ENCODE results near the gene DACH1. TPM values are rescaled to one million over a fixed set of nuclear protein-coding genes. Genes with fewer than 3 reads are reported as not detected.

DACH1 gene
- total RNA-seq, 1 donor from 2014 or later = 1.2 TPM

DNA sequence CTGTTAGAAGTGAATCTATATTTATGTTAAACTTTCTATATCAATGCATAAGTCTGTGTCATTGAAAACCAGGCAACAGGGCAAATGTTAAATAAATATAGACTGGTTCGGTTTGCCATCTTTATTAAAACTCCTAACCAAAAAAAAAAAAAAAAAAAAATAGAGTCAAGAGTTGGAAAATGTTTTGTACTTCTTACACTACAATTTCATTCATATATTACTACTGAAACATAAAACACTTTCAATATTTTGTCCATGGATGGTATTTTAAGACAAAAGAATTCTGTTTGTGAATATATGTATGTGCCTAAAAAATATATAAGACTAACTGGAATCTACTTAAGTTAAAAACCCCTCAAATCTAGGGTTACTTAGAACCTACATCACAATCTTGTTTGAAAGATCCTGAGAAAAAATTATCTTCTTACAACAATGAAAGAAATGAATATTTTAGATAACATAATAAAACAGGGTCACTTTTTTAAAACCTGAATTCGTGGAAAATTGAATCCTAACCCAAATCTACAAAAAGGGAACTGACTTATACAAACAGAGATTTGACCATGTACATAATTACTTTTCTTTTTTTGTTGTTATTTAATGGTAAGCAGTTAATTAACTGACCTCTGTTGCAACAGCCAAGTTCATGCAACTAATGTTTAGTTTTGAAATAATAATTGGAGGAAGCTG is 5.1 kb downstream of the DACH1 start:
- no peak for DNase-seq (ENCODE audit: low read depth)
- TF ChIP-seq, protein P1, sequence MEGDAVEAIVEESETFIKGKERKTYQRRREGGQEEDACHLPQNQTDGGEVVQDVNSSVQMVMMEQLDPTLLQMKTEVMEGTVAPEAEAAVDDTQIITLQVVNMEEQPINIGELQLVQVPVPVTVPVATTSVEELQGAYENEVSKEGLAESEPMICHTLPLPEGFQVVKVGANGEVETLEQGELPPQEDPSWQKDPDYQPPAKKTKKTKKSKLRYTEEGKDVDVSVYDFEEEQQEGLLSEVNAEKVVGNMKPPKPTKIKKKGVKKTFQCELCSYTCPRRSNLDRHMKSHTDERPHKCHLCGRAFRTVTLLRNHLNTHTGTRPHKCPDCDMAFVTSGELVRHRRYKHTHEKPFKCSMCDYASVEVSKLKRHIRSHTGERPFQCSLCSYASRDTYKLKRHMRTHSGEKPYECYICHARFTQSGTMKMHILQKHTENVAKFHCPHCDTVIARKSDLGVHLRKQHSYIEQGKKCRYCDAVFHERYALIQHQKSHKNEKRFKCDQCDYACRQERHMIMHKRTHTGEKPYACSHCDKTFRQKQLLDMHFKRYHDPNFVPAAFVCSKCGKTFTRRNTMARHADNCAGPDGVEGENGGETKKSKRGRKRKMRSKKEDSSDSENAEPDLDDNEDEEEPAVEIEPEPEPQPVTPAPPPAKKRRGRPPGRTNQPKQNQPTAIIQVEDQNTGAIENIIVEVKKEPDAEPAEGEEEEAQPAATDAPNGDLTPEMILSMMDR (IDR thresholded peaks at IDR 0.05; ENCODE audit: insufficient read depth, low read length, poor library complexity, severe bottlenecking) = no peak
- Histone ChIP-seq H3K4me3 (ENCODE audit: low read depth, low read length) (no peak overlapping the region), H3K36me3 (ENCODE audit: control insufficient read depth, insufficient read depth, low read length) (no peaks in the 10 kb centered on the region), H3K27me3 (ENCODE audit: control insufficient read depth, insufficient read depth, low read length) (peaks cover 13% of the 10 kb centered on the region)

DNA sequence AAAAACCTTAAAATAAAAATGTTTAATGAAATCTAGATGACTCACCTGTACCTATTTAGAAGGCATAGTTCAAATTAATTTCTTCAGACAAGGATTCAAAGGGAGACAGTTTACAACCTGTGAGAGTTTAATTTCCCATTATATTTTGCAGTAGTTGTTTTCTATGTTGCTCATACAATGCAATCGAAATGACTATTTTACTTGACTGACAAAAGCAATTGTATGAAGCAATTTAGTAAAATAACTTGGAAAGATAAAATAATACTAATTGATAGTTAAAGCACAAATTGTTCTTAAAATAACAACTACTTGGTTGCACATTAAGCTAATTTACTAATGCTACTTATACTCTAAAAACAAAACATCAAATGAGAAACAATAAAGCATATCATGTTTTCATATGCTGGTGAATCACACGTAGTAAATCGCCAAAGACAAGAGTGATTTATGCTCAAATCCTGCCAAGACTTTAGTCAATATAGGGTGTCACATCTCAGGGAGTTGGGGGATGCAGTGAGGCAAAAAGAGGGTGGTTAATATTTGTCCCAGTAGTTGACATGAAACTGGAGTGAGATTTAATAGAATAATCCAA is 6.4 kb downstream of the DACH1 start:
- H3K36me3 ChIP-seq (ENCODE audit: control insufficient read depth, insufficient read depth, low read length) = no peaks in the 10 kb centered on the region
- DNase-seq (ENCODE audit: low read depth) = no peak
- no peak overlapping the region for H3K4me3 ChIP-seq (ENCODE audit: low read depth, low read length)
- TF ChIP-seq, protein P1 (IDR thresholded peaks at IDR 0.05; ENCODE audit: insufficient read depth, low read length, poor library complexity, severe bottlenecking) = no peak
- peaks cover 9% of the 10 kb centered on the region for H3K27me3 ChIP-seq (ENCODE audit: control insufficient read depth, insufficient read depth, low read length)

DNA sequence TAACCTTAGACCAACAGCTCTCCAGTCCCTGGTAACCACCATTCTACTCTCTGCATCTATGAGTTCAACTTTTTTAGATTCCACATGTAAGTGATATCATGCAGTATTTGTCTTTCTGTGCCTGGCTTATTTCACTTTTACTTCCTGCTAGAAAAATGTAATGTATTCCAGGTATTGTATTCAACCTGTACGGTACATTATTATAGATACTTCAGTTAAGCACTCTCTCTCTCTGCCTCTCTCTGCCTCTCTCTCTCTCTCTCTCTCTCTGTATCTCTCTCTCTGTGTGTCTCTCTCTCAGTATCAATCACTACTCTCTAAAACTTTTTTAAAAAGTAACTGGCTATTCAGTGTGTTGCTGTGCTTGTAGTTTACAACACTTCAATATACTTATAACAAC is 8.4 kb downstream of the DACH1 start:
- no peaks in the 10 kb centered on the region for H3K27me3 ChIP-seq (ENCODE audit: control insufficient read depth, insufficient read depth, low read length)
- no peak overlapping the region for H3K4me3 ChIP-seq (ENCODE audit: low read depth, low read length)
- TF ChIP-seq, protein P1 (IDR thresholded peaks at IDR 0.05; ENCODE audit: insufficient read depth, low read length, poor library complexity, severe bottlenecking) = no peak
- no peaks in the 10 kb centered on the region for H3K36me3 ChIP-seq (ENCODE audit: control insufficient read depth, insufficient read depth, low read length)
- DNase-seq (ENCODE audit: low read depth) = no peak

DNA sequence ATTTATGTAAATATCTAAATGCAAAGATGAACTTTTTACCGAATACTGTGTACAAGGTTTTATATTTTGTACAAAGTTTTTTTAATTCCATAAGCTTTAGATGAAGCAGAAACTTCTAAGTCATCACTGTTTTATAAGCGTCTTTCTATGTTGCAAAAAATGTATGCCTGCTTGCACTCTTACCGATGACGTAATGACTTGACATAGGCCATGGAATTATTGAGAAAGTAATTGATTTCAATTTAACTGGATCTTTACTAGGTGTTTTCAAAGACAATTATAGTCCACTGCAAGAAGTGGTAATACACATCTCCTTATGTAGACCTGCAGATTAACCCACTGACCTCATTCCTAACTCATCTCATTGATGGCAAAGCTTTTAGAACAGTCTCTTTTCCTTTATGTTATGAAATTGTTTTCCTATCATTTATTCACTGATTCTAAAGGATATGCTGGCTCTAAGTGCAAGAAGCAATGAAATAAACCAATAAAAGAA is 10.4 kb downstream of the DACH1 start:
- Histone ChIP-seq H3K36me3 (ENCODE audit: control insufficient read depth, insufficient read depth, low read length) (no peaks in the 10 kb centered on the region), H3K4me3 (ENCODE audit: low read depth, low read length) (no peak overlapping the region), H3K27me3 (ENCODE audit: control insufficient read depth, insufficient read depth, low read length) (no peaks in the 10 kb centered on the region)
- TF ChIP-seq, protein P1 (IDR thresholded peaks at IDR 0.05; ENCODE audit: insufficient read depth, low read length, poor library complexity, severe bottlenecking) = no peak
- no peak for DNase-seq (ENCODE audit: low read depth)

DNA sequence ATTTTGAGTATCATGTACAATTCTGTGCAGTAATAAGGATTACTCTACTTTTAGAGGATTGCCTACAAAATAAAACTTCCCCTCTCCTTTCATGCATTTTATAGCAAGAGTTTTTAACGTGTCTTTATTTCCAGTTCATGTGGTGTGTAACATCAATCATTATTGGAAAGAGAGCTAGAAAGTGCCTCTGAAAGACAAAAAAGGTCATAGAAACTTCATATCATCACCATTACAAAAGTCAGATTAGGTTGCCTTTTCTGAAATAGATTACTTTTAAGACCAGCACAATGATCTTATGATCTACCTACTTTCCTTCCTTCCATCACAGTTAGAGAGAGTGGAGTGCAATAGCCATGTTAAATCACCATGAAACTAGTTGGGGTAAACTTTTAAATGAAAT is 12.6 kb downstream of the DACH1 start:
- H3K36me3 ChIP-seq (ENCODE audit: control insufficient read depth, insufficient read depth, low read length) = no peaks in the 10 kb centered on the region
- H3K27me3 ChIP-seq (ENCODE audit: control insufficient read depth, insufficient read depth, low read length) = no peaks in the 10 kb centered on the region
- no peak overlapping the region for H3K4me3 ChIP-seq (ENCODE audit: low read depth, low read length)
- DNase-seq (ENCODE audit: low read depth) = no peak
- TF ChIP-seq, protein P1 (IDR thresholded peaks at IDR 0.05; ENCODE audit: insufficient read depth, low read length, poor library complexity, severe bottlenecking) = no peak

Data from kidney epithelial cell (primary cell).